Glutamatergic neuron (in vitro differentiated cells): Measurements from ENCODE around the gene FAM120A. TPM values are rescaled to one million over a fixed set of nuclear protein-coding genes. Genes with fewer than 3 reads are reported as not detected.

Source experiments
- DNase-seq: peaks from one replicate; pipeline ENCODE4 v3.0.0; 2022
- H3K27ac Mint-ChIP-seq: one replicate; pipeline ENCODE4 v1.8.0; 2020; ENCODE audit warnings: mild to moderate bottlenecking, mixed read lengths, inconsistent platforms; ENCODE audit not compliant: unreplicated experiment
- H3K27me3 Mint-ChIP-seq: one replicate; pipeline ENCODE4 v1.8.0; 2020; ENCODE audit warnings: mild to moderate bottlenecking, moderate library complexity, mixed read lengths, inconsistent platforms; ENCODE audit not compliant: unreplicated experiment
- H3K36me3 Mint-ChIP-seq: one replicate; pipeline ENCODE4 v1.8.0; 2020; ENCODE audit warnings: mild to moderate bottlenecking, mixed read lengths, inconsistent platforms; ENCODE audit not compliant: unreplicated experiment
- H3K4me1 Mint-ChIP-seq: one replicate; pipeline ENCODE4 v1.8.0; 2020; ENCODE audit warnings: mild to moderate bottlenecking, low read depth, mixed read lengths, inconsistent platforms; ENCODE audit not compliant: unreplicated experiment
- H3K4me3 Mint-ChIP-seq: one replicate; pipeline ENCODE4 v1.8.0; 2020; ENCODE audit warnings: mild to moderate bottlenecking, mixed read lengths, inconsistent platforms; ENCODE audit not compliant: unreplicated experiment
- H3K9me3 Mint-ChIP-seq: one replicate; pipeline ENCODE4 v1.8.0; 2020; ENCODE audit warnings: mild to moderate bottlenecking, moderate library complexity, mixed read lengths, inconsistent platforms; ENCODE audit not compliant: unreplicated experiment
- CTCF ChIP-seq: fragments of 200-600 bp; sonication (generic); IDR thresholded peaks from one replicate; pipeline ENCODE4 v1.5.0; 2021; ENCODE audit not compliant: partially characterized antibody, unreplicated experiment
- total RNA-seq: library from RNA; stranded (reverse); fragmentation: NEBNext Ultra II Directional; extraction: Animal tissue kit (Norgen Biotek cat#: 25700); gene quantifications from one replicate; pipeline ENCODE4 v1.2.1, GENCODE V29; 2021; ENCODE audit not compliant: unreplicated experiment

The FAM120A gene
- total RNA-seq, 1 donor from 2014 or later: 32.3 TPM

- Mint-ChIP-seq H3K27me3 (no peaks in the 10 kb centered on the region), H3K27ac (no peak overlapping the region), H3K36me3 (no peaks in the 10 kb centered on the region), H3K9me3 (no peaks in the 10 kb centered on the region), H3K4me1 (peaks cover 7% of the 10 kb centered on the region), H3K4me3 (no peak overlapping the region)
- DNase-seq: no peak
- no peak for TF ChIP-seq CTCF
These were observed 23.6 kb downstream of the FAM120A start for GRCh38 chr9:93475108-93475507.

GRCh38 chr9:93475856-93476255 lies 24.4 kb downstream of the FAM120A start:
- Mint-ChIP-seq H3K9me3 (no peaks in the 10 kb centered on the region), H3K36me3 (no peaks in the 10 kb centered on the region), H3K27me3 (no peaks in the 10 kb centered on the region), H3K4me1 (peaks cover 9% of the 10 kb centered on the region), H3K27ac (no peak overlapping the region), H3K4me3 (no peak overlapping the region)
- no peak for TF ChIP-seq CTCF
- DNase-seq: no peak

GRCh38 chr9:93476924-93477323 lies 25.4 kb downstream of the FAM120A start:
- H3K4me3 Mint-ChIP-seq: no peak overlapping the region
- TF ChIP-seq CTCF: no peak
- peaks cover 9% of the 10 kb centered on the region for H3K4me1 Mint-ChIP-seq
- H3K36me3 Mint-ChIP-seq: no peaks in the 10 kb centered on the region
- no peaks in the 10 kb centered on the region for H3K27me3 Mint-ChIP-seq
- DNase-seq: no peak
- no peaks in the 10 kb centered on the region for H3K9me3 Mint-ChIP-seq
- H3K27ac Mint-ChIP-seq: no peak overlapping the region

- Mint-ChIP-seq H3K27ac (no peak overlapping the region), H3K4me1 (peaks cover 9% of the 10 kb centered on the region), H3K27me3 (no peaks in the 10 kb centered on the region), H3K4me3 (no peak overlapping the region), H3K9me3 (no peaks in the 10 kb centered on the region), H3K36me3 (no peaks in the 10 kb centered on the region)
- no peak for TF ChIP-seq CTCF
- DNase-seq: no peak
These were observed 25.9 kb downstream of the FAM120A start for GRCh38 chr9:93477397-93477796.

GRCh38 chr9:93479726-93480125 lies 28.2 kb downstream of the FAM120A start:
- Mint-ChIP-seq H3K9me3 (no peaks in the 10 kb centered on the region), H3K27me3 (no peaks in the 10 kb centered on the region), H3K27ac (no peak overlapping the region), H3K36me3 (no peaks in the 10 kb centered on the region), H3K4me3 (no peak overlapping the region), H3K4me1 (peaks cover 9% of the 10 kb centered on the region)
- TF ChIP-seq CTCF: no peak
- no peak for DNase-seq
